Activated CD4-positive, alpha-beta T cell treated with anti-CD3 and anti-CD28 coated beads, Interleukin-2, amount 10 ng/mL, durations not matched to agents 24 days and 14 days (primary cell): ENCODE measurements around the gene PDXDC1. TPM values are rescaled to one million over a fixed set of nuclear protein-coding genes. Genes with fewer than 3 reads are reported as not detected.
"Not testable (repeated sequence)": the region's sequence is repeated elsewhere in the genome, so short reads cannot be mapped to it uniquely, and the experiment has no call there.

ENCODE experiments used
- DNase-seq: peaks from one replicate; pipeline ENCODE4 v3.0.0; 2022
- H3K27ac Mint-ChIP-seq: one replicate; pipeline ENCODE4 v1.8.0; 2022; ENCODE audit warnings: mild to moderate bottlenecking, mixed read lengths
- H3K27me3 Mint-ChIP-seq: one replicate; pipeline ENCODE4 v1.8.0; 2022; ENCODE audit warnings: mixed read lengths
- H3K36me3 Mint-ChIP-seq: one replicate; pipeline ENCODE4 v1.8.0; 2022; ENCODE audit warnings: low read depth, mild to moderate bottlenecking, mixed read lengths
- H3K4me1 Mint-ChIP-seq: one replicate; pipeline ENCODE4 v1.8.0; 2021; ENCODE audit warnings: mixed read lengths
- H3K4me3 Mint-ChIP-seq: one replicate; pipeline ENCODE4 v1.8.0; 2022; ENCODE audit warnings: mild to moderate bottlenecking, moderate library complexity, mixed read lengths
- H3K9me3 Mint-ChIP-seq: one replicate; pipeline ENCODE4 v1.8.0; 2021; ENCODE audit warnings: mixed read lengths
- intact Hi-C: fragments of 100-400 bp; cut with micrococcal nuclease; formaldehyde crosslinking; loops from one replicate; pipeline ENCODE4 v1.15.1; 2023
- total RNA-seq: library from RNA; stranded (reverse); gene quantifications from 2 replicates; pipeline ENCODE4 v1.2.3, GENCODE V29; 2022

Gene PDXDC1
- total RNA-seq, 1 donor from 2014 or later = 56.1 TPM

DNA sequence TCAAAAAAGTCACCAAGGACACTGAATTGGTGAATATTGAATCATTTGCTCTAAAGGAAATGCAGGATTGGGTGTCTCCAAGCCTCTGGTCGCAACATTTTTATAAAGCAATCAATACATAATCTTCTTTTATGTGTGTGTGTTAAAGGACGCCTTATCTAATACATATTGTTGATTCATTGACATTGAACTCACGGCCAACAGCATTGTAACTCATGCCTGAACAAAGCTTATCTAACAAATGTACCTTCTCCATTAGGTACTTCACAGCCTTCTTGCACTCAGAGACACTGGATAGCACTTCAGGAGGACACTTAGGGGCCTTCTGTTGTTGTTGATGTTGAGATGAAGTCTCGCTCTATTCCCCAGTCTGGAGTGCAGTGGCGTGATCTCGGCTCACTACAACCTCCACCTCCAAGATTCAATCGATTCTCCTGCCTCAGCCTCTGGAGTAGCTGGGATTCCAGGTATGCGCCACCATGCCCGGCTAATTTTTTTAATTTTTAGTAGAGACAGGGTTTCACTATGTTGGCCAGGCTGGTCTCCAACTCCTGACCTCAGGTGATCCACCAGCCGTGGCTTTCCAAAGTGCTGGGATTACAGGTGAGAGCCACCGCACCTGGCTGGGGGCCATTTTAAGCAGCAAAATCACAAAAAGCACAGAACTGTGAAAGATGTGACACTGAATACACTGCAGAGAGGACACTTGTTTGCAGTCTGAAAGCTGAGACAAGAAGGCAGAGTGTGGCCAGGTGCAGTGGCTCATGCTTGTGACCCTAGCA, 13.2 kb upstream of the PDXDC1 start:
- intact Hi-C loops = no loop called here
- no peaks in the 10 kb centered on the region for H3K9me3 Mint-ChIP-seq
- H3K36me3 Mint-ChIP-seq = no peaks in the 10 kb centered on the region
- no peak for DNase-seq
- H3K4me1 Mint-ChIP-seq = no peaks in the 10 kb centered on the region
- no peak overlapping the region for H3K27ac Mint-ChIP-seq
- H3K4me3 Mint-ChIP-seq = no peak overlapping the region
- peaks cover 15% of the 10 kb centered on the region for H3K27me3 Mint-ChIP-seq

GRCh38 chr16:14963281-14964173, 11.3 kb upstream of the PDXDC1 start:
- Mint-ChIP-seq H3K27ac (no peak overlapping the region), H3K36me3 (no peaks in the 10 kb centered on the region), H3K4me3 (no peak overlapping the region), H3K4me1 (no peaks in the 10 kb centered on the region), H3K27me3 (peaks cover 21% of the 10 kb centered on the region), H3K9me3 (no peaks in the 10 kb centered on the region)
- DNase-seq = no peak
- intact Hi-C loops = no loop called here

- no peak overlapping the region for H3K27ac Mint-ChIP-seq
- H3K9me3 Mint-ChIP-seq = no peaks in the 10 kb centered on the region
- no peaks in the 10 kb centered on the region for H3K4me1 Mint-ChIP-seq
- no peaks in the 10 kb centered on the region for H3K36me3 Mint-ChIP-seq
- no peak overlapping the region for H3K4me3 Mint-ChIP-seq
- peaks cover 19% of the 10 kb centered on the region for H3K27me3 Mint-ChIP-seq
- intact Hi-C loops = no loop called here
- DNase-seq = no peak
Observed at GRCh38 chr16:14965328-14965727, 9.5 kb upstream of the PDXDC1 start.

DNA sequence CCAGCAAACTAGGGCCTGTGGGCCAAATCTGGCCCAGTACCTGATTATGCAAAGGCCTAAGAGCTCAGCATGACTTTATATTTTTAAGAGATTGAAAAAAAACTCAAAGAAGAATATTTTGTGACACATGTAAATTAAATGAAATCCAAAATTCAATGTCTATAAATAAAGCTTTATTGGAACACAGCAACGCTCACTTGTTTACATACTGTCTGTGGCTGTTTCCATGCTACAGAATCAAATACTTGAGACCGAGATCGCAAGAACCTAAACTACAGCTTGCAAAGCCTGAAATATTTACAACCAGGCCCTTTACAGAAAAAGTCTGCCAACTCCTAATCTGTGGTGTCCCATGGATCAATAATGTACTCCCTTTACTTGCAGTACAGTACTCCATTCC, 5.0 kb upstream of the PDXDC1 start:
- H3K27ac Mint-ChIP-seq, H3K36me3 Mint-ChIP-seq, H3K27me3 Mint-ChIP-seq, H3K9me3 Mint-ChIP-seq, DNase-seq, H3K4me3 Mint-ChIP-seq, H3K4me1 Mint-ChIP-seq, intact Hi-C loops: not testable (repeated sequence)

- H3K27ac Mint-ChIP-seq, H3K4me3 Mint-ChIP-seq, DNase-seq, H3K27me3 Mint-ChIP-seq, intact Hi-C loops, H3K4me1 Mint-ChIP-seq, H3K9me3 Mint-ChIP-seq, H3K36me3 Mint-ChIP-seq: not testable (repeated sequence)
Observed at GRCh38 chr16:14971621-14972228, 3.1 kb upstream of the PDXDC1 start.

- intact Hi-C loops, H3K27ac Mint-ChIP-seq, H3K9me3 Mint-ChIP-seq, H3K36me3 Mint-ChIP-seq, DNase-seq, H3K4me1 Mint-ChIP-seq, H3K27me3 Mint-ChIP-seq: not testable (repeated sequence)
- H3K4me3 Mint-ChIP-seq = peak overlapping the region; percentile 45
Observed at GRCh38 chr16:14973785-14974322, 972 bp upstream of the PDXDC1 start.

GRCh38 chr16:14974331-14974655, 533 bp upstream of the PDXDC1 start:
- H3K4me3 Mint-ChIP-seq = peak overlapping the region; percentile 87
- H3K27ac Mint-ChIP-seq = peak overlapping the region; percentile 76
- H3K4me1 Mint-ChIP-seq, DNase-seq, intact Hi-C loops, H3K27me3 Mint-ChIP-seq, H3K36me3 Mint-ChIP-seq, H3K9me3 Mint-ChIP-seq: not testable (repeated sequence)

- H3K4me1 Mint-ChIP-seq, H3K27me3 Mint-ChIP-seq, H3K36me3 Mint-ChIP-seq, H3K9me3 Mint-ChIP-seq: not testable (repeated sequence)
- peak; percentile 86 for DNase-seq
- H3K27ac Mint-ChIP-seq = peak overlapping the region; percentile 54
- H3K4me3 Mint-ChIP-seq = peak overlapping the region; percentile 87
- intact Hi-C loops = loop anchor here (1.0 kb wide), 1 partner anchor 81 kb away; the partner anchor contains the start of gene NTAN1
Observed at GRCh38 chr16:14975418-14976194, 780 bp downstream of the PDXDC1 start.

DNA sequence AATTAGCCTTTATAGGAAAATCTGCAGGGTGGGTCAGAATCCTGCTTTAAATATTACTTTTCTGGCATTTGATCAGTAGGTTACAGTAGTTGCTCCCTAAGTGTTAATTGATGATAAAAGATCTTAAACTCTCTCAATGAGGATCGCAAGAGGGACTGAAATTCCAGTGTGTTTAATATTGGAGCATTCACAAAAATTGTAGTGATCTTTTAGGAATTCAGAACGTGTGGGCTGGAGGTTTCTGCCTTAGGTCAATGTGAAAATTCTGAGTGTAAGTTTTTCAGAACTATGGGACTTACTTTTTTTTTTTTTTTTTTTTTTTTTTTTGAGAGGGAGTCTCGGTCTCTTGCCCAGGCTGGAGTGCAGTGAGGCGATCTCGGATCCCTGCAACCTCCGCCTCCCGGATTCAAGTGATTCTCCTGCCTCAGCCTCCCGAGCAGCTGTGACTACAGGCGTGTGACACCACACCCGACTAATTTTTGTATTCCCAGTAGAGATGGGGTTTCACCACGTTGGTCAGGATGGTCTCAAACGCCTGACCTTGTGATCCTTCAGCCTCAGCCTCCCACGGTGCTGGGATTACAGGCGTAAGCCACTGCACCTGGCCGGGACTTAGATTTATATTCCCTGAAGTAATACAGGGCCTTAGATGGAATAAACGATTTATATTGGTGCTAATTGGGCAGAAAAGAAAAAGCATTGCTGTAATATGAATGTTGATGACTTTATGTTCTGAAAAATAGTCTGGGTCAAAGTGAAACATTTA, 2.3 kb downstream of the PDXDC1 start:
- H3K9me3 Mint-ChIP-seq, H3K4me3 Mint-ChIP-seq, DNase-seq, intact Hi-C loops, H3K27me3 Mint-ChIP-seq, H3K27ac Mint-ChIP-seq, H3K36me3 Mint-ChIP-seq: not testable (repeated sequence)
- H3K4me1 Mint-ChIP-seq = peaks cover 11% of the 10 kb centered on the region

DNA sequence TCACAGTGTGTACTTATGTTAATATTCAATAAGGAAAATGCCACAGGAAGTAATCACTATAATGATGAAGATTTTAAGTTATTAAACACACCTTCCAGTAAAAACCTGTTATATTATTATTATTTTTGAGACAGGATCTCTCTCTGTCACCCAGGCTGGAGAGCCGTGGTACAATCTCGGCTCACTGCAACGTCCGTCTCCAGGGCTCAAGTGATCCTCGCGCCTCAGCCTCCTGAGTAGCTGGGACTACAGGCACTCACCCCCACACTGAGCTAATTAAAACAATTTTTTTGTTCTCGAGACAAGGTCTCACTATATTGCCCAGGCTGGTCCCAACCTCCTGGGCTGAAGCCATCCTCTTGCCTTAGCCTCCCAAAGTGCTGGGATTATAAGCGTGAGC, 3.5 kb downstream of the PDXDC1 start:
- H3K4me3 Mint-ChIP-seq, H3K27ac Mint-ChIP-seq, H3K27me3 Mint-ChIP-seq, H3K9me3 Mint-ChIP-seq, DNase-seq, H3K36me3 Mint-ChIP-seq, intact Hi-C loops: not testable (repeated sequence)
- H3K4me1 Mint-ChIP-seq = peaks cover 11% of the 10 kb centered on the region

- H3K27ac Mint-ChIP-seq, H3K27me3 Mint-ChIP-seq, H3K4me3 Mint-ChIP-seq, intact Hi-C loops, H3K9me3 Mint-ChIP-seq, H3K36me3 Mint-ChIP-seq, DNase-seq: not testable (repeated sequence)
- H3K4me1 Mint-ChIP-seq = peaks cover 11% of the 10 kb centered on the region
Observed at GRCh38 chr16:14978908-14979307, 4.1 kb downstream of the PDXDC1 start.

- H3K27ac Mint-ChIP-seq, DNase-seq, H3K4me3 Mint-ChIP-seq, H3K36me3 Mint-ChIP-seq, H3K27me3 Mint-ChIP-seq, H3K9me3 Mint-ChIP-seq, intact Hi-C loops, H3K4me1 Mint-ChIP-seq: not testable (repeated sequence)
Observed at GRCh38 chr16:14981234-14981633, 6.4 kb downstream of the PDXDC1 start.

DNA sequence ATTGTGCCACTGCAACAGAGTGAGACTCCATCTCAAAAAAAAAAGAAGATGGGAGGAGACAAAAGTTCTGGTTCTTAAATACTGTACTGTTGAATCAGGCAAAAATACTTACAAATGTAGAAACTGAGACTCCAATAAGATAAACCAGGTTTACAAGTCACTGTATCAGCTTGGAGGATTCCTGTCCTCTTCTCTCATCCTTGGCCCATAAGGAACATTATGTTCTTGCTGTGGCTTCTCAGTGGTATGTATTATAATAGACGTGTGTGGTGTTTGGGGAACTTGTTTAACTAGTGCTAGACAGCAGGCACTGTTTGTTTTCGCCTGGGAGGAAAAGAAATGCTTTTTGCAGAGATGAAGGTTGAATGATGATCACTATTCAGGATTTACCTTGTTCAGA, 7.7 kb downstream of the PDXDC1 start:
- DNase-seq, H3K9me3 Mint-ChIP-seq, H3K27me3 Mint-ChIP-seq, H3K4me3 Mint-ChIP-seq, H3K27ac Mint-ChIP-seq, intact Hi-C loops, H3K36me3 Mint-ChIP-seq, H3K4me1 Mint-ChIP-seq: not testable (repeated sequence)
